Glomerular endothelial cell (primary cell): ENCODE data around the gene DNAH7. TPM values are rescaled to one million over a fixed set of nuclear protein-coding genes. Genes with fewer than 3 reads are reported as not detected.
"Not testable (repeated sequence)": the region's sequence is repeated elsewhere in the genome, so short reads cannot be mapped to it uniquely, and the experiment has no call there.

Experiments used
- DNase-seq: peaks from one replicate; pipeline ENCODE4 v3.0.0-alpha.2; 2011; ENCODE audit warnings: low read depth, low spot score; ENCODE audit errors: extremely low read depth
- total RNA-seq: library from RNA; depleted of rRNA; stranded (reverse); fragments of >200 nt; gene quantifications from 2 replicates; pipeline ENCODE4 v1.2.3, GENCODE V29; 2015

Gene DNAH7
- total RNA-seq, 1 donor from 2014 or later: 0.12 TPM

- peak; percentile 4 for DNase-seq
These were observed 83.5 kb downstream of the DNAH7 start for GRCh38 chr2:195984923-195985726.

DNA sequence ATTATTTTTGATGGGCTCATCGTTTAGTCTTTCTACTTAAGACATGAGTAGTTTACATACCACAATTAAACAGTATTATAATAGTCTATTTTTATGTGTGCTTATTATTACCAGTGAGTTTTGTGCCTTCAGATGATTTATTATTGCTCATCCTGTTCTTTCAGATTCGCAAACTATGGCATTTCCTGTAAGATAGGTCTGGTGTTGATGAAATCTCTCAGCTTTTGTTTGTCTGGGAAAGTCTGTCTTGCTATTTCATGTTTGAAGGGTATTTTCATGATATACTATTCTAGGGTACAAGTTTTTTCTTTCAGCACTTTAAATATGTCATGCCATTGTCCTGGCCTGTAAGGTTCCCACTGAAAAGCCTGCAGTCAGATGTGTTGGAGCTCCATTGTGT, 101.3 kb downstream of the DNAH7 start:
- peak; percentile 34 for DNase-seq

- DNase-seq: no peak
These were observed 106.8 kb downstream of the DNAH7 start for GRCh38 chr2:195961873-195962272.

DNA sequence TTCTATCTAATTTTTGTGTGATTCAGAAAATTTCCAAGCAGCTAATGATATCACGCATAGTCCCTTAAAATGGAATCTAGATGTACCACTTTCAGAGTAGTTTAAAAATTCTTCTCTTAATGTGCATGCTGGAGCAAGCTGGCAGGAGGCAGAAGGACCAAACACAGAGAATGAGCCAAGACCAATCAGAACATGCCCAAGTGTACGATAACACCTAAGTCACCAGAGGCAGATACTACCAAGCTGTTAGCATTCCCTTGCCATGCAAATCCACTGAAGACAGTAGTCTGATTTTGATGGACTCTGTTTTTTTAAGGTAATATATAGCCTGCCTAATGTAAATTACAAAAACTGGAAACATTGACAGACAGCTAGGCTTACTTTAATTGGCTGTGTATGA, 109.3 kb downstream of the DNAH7 start:
- DNase-seq: no peak

DNA sequence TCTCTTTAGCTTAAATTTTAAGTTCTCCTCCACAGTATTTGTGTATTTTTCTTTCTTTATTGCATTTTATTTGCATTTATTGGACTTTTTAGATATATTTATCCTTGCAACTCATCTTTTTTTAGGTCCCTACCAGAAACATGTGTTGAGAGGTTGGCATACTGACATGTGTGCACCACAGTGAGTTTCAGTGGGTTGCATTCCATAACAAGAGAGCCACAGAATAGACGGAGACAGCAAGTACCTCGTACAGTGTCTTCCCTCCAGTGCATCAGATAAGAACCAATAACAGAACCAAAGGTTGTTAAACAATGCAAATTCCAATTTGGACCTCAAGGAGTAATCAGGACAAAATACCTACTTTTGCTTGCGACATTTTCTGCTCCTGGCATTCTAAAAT, 111.9 kb downstream of the DNAH7 start:
- no peak for DNase-seq

GRCh38 chr2:195945056-195945455, 123.6 kb downstream of the DNAH7 start:
- DNase-seq: no peak

GRCh38 chr2:195937176-195937575, 131.5 kb downstream of the DNAH7 start:
- no peak for DNase-seq

DNA sequence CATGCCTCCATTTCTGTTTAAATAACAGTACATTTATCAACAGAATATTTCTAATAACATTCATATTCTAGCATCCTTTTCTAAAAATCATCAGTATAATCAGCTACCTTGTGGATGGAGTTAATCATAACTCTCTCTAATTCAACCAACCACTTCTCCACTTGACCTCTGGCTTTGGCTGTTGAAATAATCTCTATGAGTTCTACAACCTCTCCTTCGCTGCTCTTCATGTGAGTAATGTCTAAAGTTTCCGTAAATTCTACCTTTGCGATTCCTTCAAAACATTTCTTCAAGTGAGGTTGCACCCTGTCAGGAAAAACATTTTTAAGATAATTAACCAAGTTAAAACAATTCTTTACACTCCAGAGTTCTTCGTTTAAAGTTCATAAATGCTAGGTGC, 134.2 kb downstream of the DNAH7 start:
- DNase-seq: no peak

DNA sequence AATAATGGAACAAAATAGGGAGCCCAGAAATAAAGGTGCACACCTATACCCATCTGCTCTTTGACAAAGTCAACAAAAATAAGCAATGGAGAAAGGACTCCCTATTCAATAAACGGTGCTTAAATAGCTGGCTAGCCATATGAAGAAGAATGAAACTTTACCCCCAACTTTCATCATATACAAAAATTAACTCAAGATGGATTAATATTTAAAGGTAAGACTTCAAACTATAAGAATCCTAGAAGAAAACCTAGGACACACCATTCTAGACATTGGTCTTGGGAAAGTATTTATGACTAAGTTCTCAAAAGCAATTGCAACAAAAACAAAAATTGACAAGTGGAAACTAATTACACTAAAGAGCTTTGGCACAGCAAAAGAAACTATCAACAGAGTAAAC, 139.1 kb downstream of the DNAH7 start:
- no peak for DNase-seq

- no peak for DNase-seq
These were observed 143.5 kb downstream of the DNAH7 start for GRCh38 chr2:195925120-195925519.

- DNase-seq: no peak
These were observed 144.7 kb downstream of the DNAH7 start for GRCh38 chr2:195923889-195924288.

DNA sequence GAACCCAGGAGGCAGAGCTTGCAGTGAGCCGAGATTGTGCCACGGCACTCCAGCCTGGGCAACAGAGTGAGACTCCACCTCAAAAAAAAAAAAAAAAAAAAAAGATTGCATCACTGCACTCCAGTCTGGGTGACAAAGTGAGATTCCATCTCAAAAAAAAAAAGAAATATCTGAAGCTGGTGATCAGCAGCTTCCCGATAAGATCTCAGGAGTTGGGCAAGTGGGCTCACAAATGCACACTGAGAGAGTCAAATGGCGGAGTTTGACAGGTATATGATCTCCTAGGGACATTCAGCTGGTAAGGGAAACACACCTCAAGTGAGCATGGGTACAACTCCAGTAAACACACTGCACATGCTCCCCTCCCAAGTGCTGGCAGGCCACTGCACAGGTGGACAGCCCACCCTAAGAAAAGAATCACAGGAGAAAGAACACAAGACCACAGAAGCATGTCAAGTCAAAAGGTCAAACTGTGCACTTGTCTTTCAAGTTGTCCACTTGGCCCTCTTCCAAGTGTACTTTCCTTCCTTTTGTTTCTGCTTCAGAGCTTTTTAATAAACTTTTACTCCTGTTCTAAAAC, 151.5 kb downstream of the DNAH7 start:
- DNase-seq: not testable (repeated sequence)

GRCh38 chr2:195912079-195912478, 156.6 kb downstream of the DNAH7 start:
- DNase-seq: no peak

GRCh38 chr2:195910570-195910969, 158.1 kb downstream of the DNAH7 start:
- DNase-seq: no peak

- DNase-seq: no peak
These were observed 158.7 kb downstream of the DNAH7 start for GRCh38 chr2:195909926-195910325.

DNA sequence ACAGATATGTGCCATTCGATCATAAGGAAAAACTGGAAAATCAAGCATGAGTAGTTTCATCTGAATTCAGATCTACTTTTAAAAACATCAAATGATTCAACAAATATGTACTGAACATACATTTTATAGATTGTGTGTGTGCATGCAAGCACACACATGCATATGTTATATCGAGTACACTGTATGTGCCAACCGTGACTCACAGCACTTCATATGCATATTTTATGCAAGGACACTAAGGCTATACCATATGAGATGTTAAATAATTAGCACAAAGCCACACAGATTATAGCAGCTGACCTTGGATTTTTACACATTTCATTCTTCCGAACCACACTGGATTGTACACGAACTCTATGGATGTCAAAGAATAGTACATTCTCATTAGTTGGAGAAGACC, 161.2 kb downstream of the DNAH7 start:
- no peak for DNase-seq

- no peak for DNase-seq
These were observed 164.7 kb downstream of the DNAH7 start for GRCh38 chr2:195903956-195904355.

- no peak for DNase-seq
These were observed 165.8 kb downstream of the DNAH7 start for GRCh38 chr2:195902857-195903256.

DNA sequence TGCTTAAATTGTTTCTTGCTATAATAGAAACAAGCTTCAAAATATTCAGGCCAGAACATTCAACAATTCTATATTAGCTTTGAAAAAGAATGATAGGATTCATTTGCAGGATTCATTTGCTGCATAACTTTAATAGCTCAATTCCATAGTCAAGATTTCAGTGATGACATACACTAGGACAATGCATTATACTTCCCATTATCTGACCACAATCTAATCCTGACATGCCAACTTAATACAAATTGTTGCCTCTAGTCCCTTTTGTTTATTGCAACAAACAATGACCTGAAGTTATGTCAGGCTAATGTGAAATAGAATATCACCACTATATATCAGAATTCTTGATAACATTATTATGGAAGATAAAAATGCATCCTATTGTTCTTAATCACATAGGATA, 169.4 kb downstream of the DNAH7 start:
- no peak for DNase-seq

DNA sequence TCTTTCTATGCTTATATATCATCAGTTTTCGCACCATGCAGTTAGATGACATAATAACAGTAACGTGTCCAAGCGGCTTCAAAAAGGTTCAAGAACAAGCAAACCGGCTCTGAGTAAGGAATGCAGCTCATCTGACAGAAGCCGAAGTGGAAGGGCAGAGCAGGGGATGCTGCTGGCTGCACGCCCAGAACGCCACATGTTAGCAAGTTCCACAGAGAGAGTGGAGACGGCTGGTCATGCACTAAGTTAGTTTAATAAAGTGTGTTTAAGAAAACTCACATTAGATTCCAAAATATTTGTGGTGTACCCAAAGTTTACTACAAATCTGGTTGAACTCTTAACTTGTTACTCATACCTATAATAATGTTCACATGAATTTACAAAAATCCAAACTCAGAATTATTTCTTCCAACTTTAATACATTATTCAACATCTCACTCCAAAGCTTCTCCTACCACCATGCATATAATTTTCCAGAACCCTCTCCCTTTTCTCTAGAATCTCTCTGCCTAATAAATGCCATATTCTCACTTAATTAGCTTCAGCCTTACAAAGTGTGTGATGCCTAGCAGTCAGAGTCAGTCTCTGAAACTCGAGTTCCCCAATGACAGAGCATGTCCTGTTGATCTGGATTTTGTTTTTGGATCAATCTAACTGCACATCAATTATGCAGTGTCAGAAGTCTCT, 170.0 kb downstream of the DNAH7 start:
- peak; percentile 4 for DNase-seq

- DNase-seq: no peak
These were observed 177.6 kb downstream of the DNAH7 start for GRCh38 chr2:195891081-195891480.

- DNase-seq: no peak
These were observed 189.5 kb downstream of the DNAH7 start for GRCh38 chr2:195879153-195879552.
